ENCODE data around the gene PLAC9. TPM values are rescaled to one million over a fixed set of nuclear protein-coding genes. Genes with fewer than 3 reads are reported as not detected.

The PLAC9 gene
- polyA plus RNA-seq, 4 donors = 12.6 to 43.2 (median 22.8) TPM

DNA sequence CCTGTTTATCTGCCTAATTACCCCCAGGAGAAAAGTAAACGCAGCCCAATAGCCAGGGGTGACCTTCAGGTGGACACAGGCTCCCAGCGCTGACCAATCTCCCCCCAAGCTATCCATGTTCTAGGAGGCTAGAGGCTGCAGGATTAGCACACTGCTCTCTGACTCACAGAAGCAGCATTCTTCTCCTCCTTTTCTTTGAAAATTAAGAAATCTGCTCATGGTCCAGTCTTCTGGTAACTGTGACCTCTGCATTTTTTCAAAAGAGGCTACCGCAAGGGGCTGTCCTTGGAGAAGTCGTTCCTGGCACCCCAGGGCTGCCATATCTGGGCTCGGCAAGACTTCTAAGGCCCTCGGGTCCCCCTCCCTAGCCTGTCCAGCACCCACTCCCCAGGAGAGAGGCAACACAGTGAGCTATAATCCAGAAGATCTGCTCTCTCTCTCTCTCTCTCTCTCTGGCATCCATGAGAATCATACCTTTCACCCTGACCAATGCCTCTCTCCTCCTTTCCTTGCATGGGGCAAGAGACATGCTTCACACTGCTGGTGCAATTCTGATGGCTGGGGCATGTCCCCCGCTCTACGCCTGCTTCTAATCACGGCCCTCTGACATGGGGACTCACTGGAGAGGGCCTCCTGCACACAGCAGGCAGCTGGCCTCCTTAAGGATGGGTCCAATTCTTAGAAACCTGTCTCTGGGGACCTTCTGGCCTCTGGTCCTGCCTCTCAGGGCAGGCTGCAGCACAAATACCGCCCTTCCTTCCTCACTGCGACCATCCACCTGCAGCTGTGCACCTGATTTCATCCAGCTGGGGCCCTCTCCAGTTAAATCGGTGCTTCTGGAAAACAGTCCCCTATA lies 45.5 kb downstream of the PLAC9 start:
- DNase-seq (ENCODE audit: low read depth in 4 of 4, low spot score in 3 of 4) = no peak

GRCh38 chr10:80182986-80183385 lies 50.5 kb downstream of the PLAC9 start:
- no peak for DNase-seq (ENCODE audit: low read depth in 4 of 4, low spot score in 3 of 4)

GRCh38 chr10:80183436-80183835 lies 50.9 kb downstream of the PLAC9 start:
- DNase-seq (ENCODE audit: low read depth in 4 of 4, low spot score in 3 of 4) = no peak

DNA sequence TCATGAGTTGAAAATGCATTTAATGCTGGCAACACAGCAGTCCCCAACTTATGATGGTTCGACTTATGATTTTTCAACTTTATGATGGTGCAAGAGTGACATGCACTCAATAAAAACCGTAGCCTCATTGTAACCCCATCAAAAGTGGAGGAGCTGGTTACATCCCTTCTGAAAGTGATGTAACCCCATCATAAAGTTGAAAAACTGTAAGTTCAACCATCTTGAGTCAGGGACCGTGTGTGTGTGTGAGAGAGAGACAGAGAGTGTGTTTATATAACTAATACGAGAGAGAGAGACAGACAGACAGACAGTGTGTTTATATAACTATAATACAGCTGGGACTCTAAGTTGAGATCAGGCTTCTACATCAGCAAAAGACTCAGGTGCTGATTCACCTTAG lies 51.8 kb downstream of the PLAC9 start:
- no peak for DNase-seq (ENCODE audit: low read depth in 4 of 4, low spot score in 3 of 4)

DNA sequence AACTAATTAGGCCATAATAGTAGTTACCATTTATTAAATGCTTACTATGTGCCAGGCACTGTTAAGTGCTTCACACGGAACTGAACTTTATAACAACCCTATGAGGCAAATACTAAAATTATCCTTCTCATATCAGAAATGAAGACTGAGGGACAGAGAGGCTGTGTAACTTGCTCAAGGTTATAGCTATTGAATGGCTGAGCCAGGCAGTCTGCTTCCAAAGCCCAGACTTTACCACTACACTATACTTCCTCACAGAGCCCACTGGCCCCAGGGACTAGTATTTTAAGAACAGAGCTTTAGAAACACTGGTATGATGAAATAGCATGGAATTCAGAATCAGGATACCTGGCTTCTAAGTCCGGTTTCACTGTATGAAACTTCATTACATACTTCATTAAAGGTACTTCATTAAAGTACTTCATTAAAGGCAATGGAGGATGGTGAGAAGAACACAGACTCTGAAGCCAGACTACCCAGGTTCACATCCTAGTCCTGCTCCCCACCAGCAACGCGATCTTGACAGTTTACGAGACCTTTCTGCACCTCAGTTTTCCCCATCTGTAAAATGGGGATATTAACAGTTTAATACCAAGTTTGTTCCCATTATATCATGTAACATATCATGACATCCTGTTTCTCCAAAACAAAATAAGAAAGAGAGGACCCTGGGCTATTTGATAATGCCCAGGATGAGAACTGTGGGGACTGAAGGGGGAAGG lies 53.2 kb downstream of the PLAC9 start:
- no peak for DNase-seq (ENCODE audit: low read depth in 4 of 4, low spot score in 3 of 4)

DNA sequence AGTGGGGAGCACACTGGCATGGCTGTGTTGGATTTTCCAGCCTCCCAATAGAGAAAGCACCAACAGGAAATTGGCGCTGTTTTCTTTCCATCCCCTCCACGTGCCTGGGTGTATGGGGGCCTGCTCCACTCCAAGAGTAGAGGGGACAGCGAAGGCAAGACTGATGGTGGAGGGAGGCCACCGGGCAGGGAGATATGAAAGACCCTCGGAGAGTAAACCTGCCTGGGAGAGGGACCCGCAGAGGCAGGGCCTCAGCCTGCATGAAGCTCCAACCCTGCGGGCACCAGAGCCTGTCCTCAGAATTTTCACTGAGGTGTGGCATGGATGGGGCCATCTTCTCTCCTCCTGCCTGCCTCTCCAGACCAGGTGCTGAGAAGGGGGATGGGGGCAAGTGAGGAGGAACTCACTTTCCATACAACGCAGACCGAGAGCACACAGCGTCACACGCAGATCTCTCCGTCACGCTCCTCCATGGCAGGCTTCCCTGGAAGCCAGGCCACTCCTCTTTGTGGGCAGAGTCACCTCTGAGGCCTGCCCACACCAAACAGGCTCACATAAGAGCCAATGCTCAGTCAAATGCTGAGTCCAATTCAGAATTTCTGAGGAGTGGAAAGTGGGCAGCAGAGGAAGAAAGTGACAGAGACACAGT lies 54.0 kb downstream of the PLAC9 start:
- DNase-seq (ENCODE audit: low read depth in 4 of 4, low spot score in 3 of 4) = no peak

DNA sequence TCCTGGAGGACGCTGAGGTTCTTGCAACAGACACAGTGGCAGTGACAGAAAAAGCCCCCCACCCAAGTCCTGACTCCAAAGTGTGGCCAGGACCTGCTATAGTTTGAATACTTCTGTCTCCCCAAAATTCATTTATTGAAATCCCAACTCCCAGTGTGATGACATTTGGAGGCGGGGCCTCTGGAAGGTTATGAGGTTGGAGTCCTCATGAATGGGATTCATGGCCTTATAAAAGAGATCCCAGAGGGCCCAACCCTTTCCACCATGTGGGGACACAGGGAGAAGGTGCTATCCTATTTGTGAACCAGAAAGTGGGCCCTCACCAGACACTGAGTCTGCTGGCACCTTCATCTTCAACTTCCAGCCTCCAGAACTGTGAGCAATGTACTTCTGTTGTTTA lies 54.5 kb downstream of the PLAC9 start:
- DNase-seq (ENCODE audit: low read depth in 4 of 4, low spot score in 3 of 4) = no peak

DNA sequence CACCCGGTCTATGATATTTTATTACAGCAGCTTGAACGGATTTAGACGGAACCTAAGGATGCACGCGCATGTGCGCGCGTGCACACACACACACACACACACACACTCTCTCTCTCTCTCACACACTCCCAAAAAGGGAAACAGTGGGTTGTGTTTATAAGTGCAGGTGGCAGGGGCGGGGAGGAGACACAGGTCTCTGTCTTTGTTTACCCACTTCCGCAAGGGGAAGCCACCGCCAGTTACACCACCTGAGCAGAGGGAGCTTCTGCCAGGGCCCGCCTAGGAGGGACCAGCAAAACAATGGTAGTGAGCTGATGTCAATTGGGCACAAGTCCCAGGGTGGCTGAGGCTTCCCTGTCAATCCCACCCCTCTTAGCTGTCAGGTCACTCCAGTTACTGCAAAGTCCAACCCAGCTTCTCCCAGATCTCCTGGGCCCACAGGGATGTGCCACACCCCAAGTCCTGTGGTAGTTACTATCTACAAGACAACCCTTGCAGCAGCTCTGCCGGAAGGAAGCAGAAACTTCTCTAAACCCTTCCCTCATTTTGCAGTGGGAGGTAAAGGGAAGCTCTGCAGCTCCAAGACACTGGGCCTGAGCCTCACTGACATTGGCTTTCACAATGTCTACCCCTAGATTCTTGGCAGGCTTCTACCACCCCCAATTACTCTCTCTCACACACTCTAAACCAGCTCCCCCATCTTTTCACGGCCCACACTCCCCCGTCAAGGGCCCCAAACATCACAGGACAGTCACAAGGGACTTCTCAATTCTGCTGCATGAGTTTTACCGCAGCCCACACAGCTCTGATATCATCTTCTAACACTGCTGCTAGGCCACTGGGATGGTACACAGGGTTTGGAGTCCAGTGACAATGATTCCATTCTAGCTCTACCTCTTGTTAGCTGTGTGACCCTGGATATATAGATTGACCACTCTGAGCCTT lies 55.2 kb downstream of the PLAC9 start:
- no peak for DNase-seq (ENCODE audit: low read depth in 4 of 4, low spot score in 3 of 4)

- DNase-seq (ENCODE audit: low read depth in 4 of 4, low spot score in 3 of 4) = no peak
These were observed 56.2 kb downstream of the PLAC9 start for GRCh38 chr10:80188713-80189112.

DNA sequence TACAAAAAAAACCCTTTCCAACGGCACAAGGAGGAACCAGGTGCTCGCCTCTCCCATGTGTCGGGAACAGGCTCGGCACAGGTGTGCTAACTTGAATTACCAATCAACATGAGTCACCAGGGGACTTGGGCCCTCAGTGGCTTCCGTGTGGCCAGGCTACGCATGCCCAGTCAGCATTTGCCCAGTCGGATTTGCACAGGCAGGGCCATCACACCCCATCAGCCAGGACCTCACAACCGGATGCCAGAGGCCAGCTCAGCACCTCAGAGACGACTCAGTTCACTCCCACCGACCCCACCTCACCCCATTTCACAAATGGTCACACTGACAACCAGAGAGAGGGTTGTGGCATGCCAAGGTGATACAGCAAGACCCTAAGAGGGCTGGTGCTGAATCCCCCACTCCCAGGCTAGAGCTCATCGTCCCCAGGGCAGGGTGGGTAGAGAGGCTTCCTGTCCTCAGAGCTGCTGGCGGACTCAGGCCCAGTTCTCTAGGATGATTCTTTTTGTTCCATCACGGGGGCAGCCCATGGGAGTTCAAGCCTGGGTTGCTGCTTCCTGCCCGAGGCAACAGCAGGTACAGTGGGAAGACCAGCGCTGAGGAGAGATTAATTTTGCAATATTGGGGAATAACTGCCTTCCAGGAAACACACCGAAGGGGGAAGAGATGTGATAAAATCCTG lies 59.2 kb downstream of the PLAC9 start:
- no peak for DNase-seq (ENCODE audit: low read depth in 4 of 4, low spot score in 3 of 4)

DNA sequence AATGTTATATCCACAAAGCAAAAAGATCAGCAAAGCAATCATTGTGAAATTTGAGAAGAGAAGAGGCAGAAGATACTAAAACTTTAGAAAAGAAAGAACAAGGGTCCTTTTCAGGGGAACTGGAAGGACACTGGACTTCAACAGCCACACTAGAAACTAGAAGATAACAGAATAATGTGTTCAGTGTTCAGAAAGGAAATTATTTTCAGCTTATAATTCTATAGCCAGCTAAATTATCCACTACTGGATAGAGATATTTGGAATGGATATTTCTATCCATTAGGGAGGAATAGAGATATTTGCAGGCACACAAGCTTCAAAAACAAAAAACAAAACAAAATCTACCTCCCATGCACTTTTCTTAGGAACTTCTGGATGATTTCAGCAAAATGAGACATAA lies 60.0 kb downstream of the PLAC9 start:
- no peak for DNase-seq (ENCODE audit: low read depth in 4 of 4, low spot score in 3 of 4)

- DNase-seq (ENCODE audit: low read depth in 4 of 4, low spot score in 3 of 4) = no peak
These were observed 62.0 kb downstream of the PLAC9 start for GRCh38 chr10:80194373-80195045.

Other genes with a start within 250 kb of the PLAC9 start
- gene SFTPD, start 183.6 kb upstream of the PLAC9 start, polyA plus RNA-seq (ENCODE audit: insufficient read length in 4 of 4) = 1 to 10 TPM in 3 of 4 donors, under 1 TPM in 1; 0.91 to 1.4 (median 1.2) TPM
- 10 to 100 TPM; 57.1 to 69.6 (median 64.3) TPM for gene TMEM254, start 54.1 kb upstream of the PLAC9 start, polyA plus RNA-seq (ENCODE audit: insufficient read length in 4 of 4)
- 100 to 1,000 TPM; 140 to 156 (median 149) TPM for gene ANXA11, start 72.8 kb downstream of the PLAC9 start, polyA plus RNA-seq (ENCODE audit: insufficient read length in 4 of 4)
- 1 to 10 TPM in 3 of 4 donors, under 1 TPM in 1; 0.81 to 1.4 (median 1.3) TPM for gene MAT1A, start 156.9 kb downstream of the PLAC9 start, polyA plus RNA-seq (ENCODE audit: insufficient read length in 4 of 4)
- gene DYDC1, start 224.0 kb downstream of the PLAC9 start, polyA plus RNA-seq (ENCODE audit: insufficient read length in 4 of 4) = under 1 TPM; 0.32 to 0.76 (median 0.68) TPM
- 1 to 10 TPM; 1.5 to 2.4 (median 1.9) TPM for gene DYDC2, start 224.1 kb downstream of the PLAC9 start, polyA plus RNA-seq (ENCODE audit: insufficient read length in 4 of 4)

All from right renal pelvis (tissue), 4 donors.